ENCODE results near the gene TBCD.

TBCD gene

DNA sequence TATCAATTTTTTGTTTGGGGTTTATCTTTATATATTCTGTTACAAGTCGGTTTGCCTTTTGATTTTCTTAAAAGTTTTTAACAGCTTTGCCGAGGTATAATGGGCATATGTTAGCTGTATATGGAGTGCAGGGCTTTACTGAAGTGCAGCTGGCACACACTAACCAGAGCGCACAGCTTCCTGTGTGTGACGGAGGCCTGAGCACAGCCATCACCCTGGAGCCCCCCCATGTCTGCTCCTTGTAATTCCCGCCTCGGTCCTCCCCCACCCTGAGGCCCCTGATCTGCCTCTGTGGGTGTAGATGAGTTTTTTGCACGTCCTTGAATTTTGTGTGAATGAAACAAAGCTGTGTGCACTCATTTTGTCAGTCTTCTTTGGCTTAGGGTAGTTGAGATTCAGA, 148.1 kb downstream of the TBCD start:
- Histone ChIP-seq H3K9ac (ENCODE audit: low read length) (no peak overlapping the region), H3K9me3 (ENCODE audit: control insufficient read depth, low read length) (no peaks in the 10 kb centered on the region), H3K4me1 (ENCODE audit: control insufficient read depth, insufficient read depth, low read length) (no peaks in the 10 kb centered on the region), H3K4me3 (ENCODE audit: low read length) (no peak overlapping the region), H3K36me3 (ENCODE audit: control insufficient read depth, insufficient read depth, low read length, severe bottlenecking) (peaks cover 4% of the 10 kb centered on the region), H3K27me3 (replicated peaks; ENCODE audit: control insufficient read depth, insufficient read depth, low read length) (no peaks in the 10 kb centered on the region)
- no peak for DNase-seq (ENCODE audit: low read depth)

DNA sequence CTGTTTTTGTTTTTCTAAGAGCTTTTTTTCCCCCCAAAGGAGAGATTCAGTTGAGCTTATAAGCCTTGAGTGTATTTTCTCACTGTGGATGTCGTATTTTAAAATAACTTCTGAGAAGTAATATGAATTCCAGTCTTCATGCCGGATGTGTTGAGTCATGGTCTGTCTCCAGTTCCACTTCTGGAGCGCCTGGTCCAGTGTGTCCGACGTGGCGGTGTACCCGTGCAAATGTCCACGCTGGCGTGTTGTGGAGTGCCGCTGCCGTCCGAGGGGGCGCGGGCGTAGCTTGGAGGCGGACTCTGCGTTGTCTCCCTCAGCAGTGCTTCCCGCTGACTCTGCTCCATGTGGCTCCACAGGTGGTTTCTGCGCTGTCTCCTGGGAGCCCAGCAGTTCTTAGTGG, 148.9 kb downstream of the TBCD start:
- DNase-seq (ENCODE audit: low read depth): peak; percentile 19
- H3K4me3 ChIP-seq (ENCODE audit: low read length): peak overlapping the region; percentile 44
- H3K36me3 ChIP-seq (ENCODE audit: control insufficient read depth, insufficient read depth, low read length, severe bottlenecking): peaks cover 4% of the 10 kb centered on the region

DNA sequence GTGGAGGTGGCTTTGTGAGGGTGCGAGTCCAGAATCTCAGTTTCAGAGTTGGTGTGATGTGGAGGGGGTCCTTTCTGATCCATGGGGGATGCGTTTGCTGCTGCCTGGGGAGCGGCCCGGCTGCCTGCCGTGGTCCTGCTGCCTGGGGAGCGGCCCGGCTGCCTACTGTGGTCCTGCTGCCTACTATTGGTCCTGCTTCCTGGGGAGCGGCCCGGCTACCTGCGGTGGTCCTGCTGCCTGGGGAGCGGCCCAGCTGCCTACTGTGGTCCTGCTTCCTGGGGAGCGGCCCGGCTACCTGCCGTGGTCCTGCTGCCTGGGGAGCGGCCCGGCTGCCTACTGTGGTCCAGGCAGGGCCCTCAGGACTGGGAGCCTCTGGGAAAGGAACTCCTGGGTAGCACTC, 149.5 kb downstream of the TBCD start:
- no peaks in the 10 kb centered on the region for H3K9me3 ChIP-seq (ENCODE audit: control insufficient read depth, low read length)
- H3K27me3 ChIP-seq (replicated peaks; ENCODE audit: control insufficient read depth, insufficient read depth, low read length): no peaks in the 10 kb centered on the region
- peak overlapping the region; percentile 21 for H3K9ac ChIP-seq (ENCODE audit: low read length)
- no peaks in the 10 kb centered on the region for H3K4me1 ChIP-seq (ENCODE audit: control insufficient read depth, insufficient read depth, low read length)
- H3K4me3 ChIP-seq (ENCODE audit: low read length): no peak overlapping the region
- peaks cover 8% of the 10 kb centered on the region for H3K36me3 ChIP-seq (ENCODE audit: control insufficient read depth, insufficient read depth, low read length, severe bottlenecking)
- no peak for DNase-seq (ENCODE audit: low read depth)

More for the DNA sequence above, 148.9 kb downstream of the TBCD start:
- Histone ChIP-seq H3K4me1 (ENCODE audit: control insufficient read depth, insufficient read depth, low read length) (no peaks in the 10 kb centered on the region), H3K9me3 (ENCODE audit: control insufficient read depth, low read length) (no peaks in the 10 kb centered on the region), H3K9ac (ENCODE audit: low read length) (peak overlapping the region; percentile 21), H3K27me3 (replicated peaks; ENCODE audit: control insufficient read depth, insufficient read depth, low read length) (no peaks in the 10 kb centered on the region)

DNA sequence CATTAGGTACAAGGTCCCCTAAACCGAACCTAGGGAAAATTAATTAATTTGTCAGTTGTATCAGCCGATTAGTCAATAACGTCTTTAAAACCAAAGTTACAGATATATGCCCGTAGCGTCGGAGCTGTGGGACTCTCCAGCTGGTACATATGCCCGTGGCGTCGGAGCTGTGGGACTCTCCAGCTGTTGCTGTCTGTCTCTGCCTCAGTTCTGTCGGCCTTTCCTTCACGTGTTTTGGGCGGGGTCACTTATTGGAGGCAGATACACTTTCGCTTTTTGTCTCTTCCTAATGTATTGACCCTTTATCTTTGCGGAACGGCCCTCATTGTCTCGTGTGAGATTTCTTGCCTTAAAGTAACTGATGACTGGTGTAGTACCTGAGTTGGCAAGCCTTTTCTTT, 150.0 kb downstream of the TBCD start:
- Histone ChIP-seq H3K9me3 (ENCODE audit: control insufficient read depth, low read length) (no peaks in the 10 kb centered on the region), H3K9ac (ENCODE audit: low read length) (no peak overlapping the region), H3K4me1 (ENCODE audit: control insufficient read depth, insufficient read depth, low read length) (no peaks in the 10 kb centered on the region), H3K27me3 (replicated peaks; ENCODE audit: control insufficient read depth, insufficient read depth, low read length) (no peaks in the 10 kb centered on the region), H3K36me3 (ENCODE audit: control insufficient read depth, insufficient read depth, low read length, severe bottlenecking) (peaks cover 12% of the 10 kb centered on the region), H3K4me3 (ENCODE audit: low read length) (no peak overlapping the region)
- DNase-seq (ENCODE audit: low read depth): no peak

GRCh38 chr17:82902972-82903874, 151.4 kb downstream of the TBCD start:
- Histone ChIP-seq H3K4me3 (ENCODE audit: low read length) (no peak overlapping the region), H3K4me1 (ENCODE audit: control insufficient read depth, insufficient read depth, low read length) (peaks cover 5% of the 10 kb centered on the region), H3K27me3 (replicated peaks; ENCODE audit: control insufficient read depth, insufficient read depth, low read length) (no peaks in the 10 kb centered on the region), H3K9ac (ENCODE audit: low read length) (no peak overlapping the region), H3K9me3 (ENCODE audit: control insufficient read depth, low read length) (no peaks in the 10 kb centered on the region), H3K36me3 (ENCODE audit: control insufficient read depth, insufficient read depth, low read length, severe bottlenecking) (peaks cover 15% of the 10 kb centered on the region)
- DNase-seq (ENCODE audit: low read depth): no peak

- Histone ChIP-seq H3K9me3 (ENCODE audit: control insufficient read depth, low read length) (no peaks in the 10 kb centered on the region), H3K4me3 (ENCODE audit: low read length) (no peak overlapping the region), H3K4me1 (ENCODE audit: control insufficient read depth, insufficient read depth, low read length) (peaks cover 11% of the 10 kb centered on the region), H3K27me3 (replicated peaks; ENCODE audit: control insufficient read depth, insufficient read depth, low read length) (no peaks in the 10 kb centered on the region), H3K9ac (ENCODE audit: low read length) (no peak overlapping the region), H3K36me3 (ENCODE audit: control insufficient read depth, insufficient read depth, low read length, severe bottlenecking) (peaks cover 15% of the 10 kb centered on the region)
- no peak for DNase-seq (ENCODE audit: low read depth)
Measured at GRCh38 chr17:82905130-82905529, 153.3 kb downstream of the TBCD start.

- H3K36me3 ChIP-seq (ENCODE audit: control insufficient read depth, insufficient read depth, low read length, severe bottlenecking): peaks cover 15% of the 10 kb centered on the region
- no peak overlapping the region for H3K9ac ChIP-seq (ENCODE audit: low read length)
- no peaks in the 10 kb centered on the region for H3K27me3 ChIP-seq (replicated peaks; ENCODE audit: control insufficient read depth, insufficient read depth, low read length)
- no peak for DNase-seq (ENCODE audit: low read depth)
- peaks cover 11% of the 10 kb centered on the region for H3K4me1 ChIP-seq (ENCODE audit: control insufficient read depth, insufficient read depth, low read length)
- no peaks in the 10 kb centered on the region for H3K9me3 ChIP-seq (ENCODE audit: control insufficient read depth, low read length)
- H3K4me3 ChIP-seq (ENCODE audit: low read length): no peak overlapping the region
Measured at GRCh38 chr17:82907797-82908542, 156.1 kb downstream of the TBCD start.

- no peak overlapping the region for H3K9ac ChIP-seq (ENCODE audit: low read length)
- peaks cover 11% of the 10 kb centered on the region for H3K4me1 ChIP-seq (ENCODE audit: control insufficient read depth, insufficient read depth, low read length)
- peaks cover 11% of the 10 kb centered on the region for H3K36me3 ChIP-seq (ENCODE audit: control insufficient read depth, insufficient read depth, low read length, severe bottlenecking)
- no peak for DNase-seq (ENCODE audit: low read depth)
- no peaks in the 10 kb centered on the region for H3K9me3 ChIP-seq (ENCODE audit: control insufficient read depth, low read length)
- no peaks in the 10 kb centered on the region for H3K27me3 ChIP-seq (replicated peaks; ENCODE audit: control insufficient read depth, insufficient read depth, low read length)
- no peak overlapping the region for H3K4me3 ChIP-seq (ENCODE audit: low read length)
Measured at GRCh38 chr17:82908543-82909160, 156.8 kb downstream of the TBCD start.

GRCh38 chr17:82909322-82909904, 157.5 kb downstream of the TBCD start:
- H3K36me3 ChIP-seq (ENCODE audit: control insufficient read depth, insufficient read depth, low read length, severe bottlenecking): peaks cover 11% of the 10 kb centered on the region
- H3K9me3 ChIP-seq (ENCODE audit: control insufficient read depth, low read length): no peaks in the 10 kb centered on the region

DNA sequence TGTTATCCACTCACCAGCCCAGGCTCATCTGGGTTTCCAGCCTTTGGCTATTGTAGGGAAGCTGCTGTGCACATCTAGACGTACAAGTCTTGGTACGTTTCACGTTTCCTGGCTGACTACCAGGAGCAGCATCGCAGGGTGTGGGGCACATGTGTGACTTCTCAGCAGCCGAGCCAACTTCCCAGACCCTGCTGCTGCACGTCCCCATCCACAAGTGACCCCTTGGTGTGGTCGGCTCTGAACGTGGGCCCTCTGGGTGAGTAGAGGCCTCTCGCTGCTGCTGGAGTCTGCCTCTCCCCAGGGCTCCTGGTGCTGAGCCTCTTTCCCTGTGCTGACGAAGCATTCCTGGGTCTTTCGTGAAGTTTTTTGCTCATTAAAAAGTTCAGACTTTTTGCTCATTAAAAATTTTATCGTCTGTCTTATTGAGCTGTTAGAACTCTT, 158.2 kb downstream of the TBCD start:
- DNase-seq (ENCODE audit: low read depth): no peak
- H3K9ac ChIP-seq (ENCODE audit: low read length): no peak overlapping the region
- H3K4me3 ChIP-seq (ENCODE audit: low read length): no peak overlapping the region
- H3K9me3 ChIP-seq (ENCODE audit: control insufficient read depth, low read length): no peaks in the 10 kb centered on the region
- peaks cover 11% of the 10 kb centered on the region for H3K36me3 ChIP-seq (ENCODE audit: control insufficient read depth, insufficient read depth, low read length, severe bottlenecking)
- H3K4me1 ChIP-seq (ENCODE audit: control insufficient read depth, insufficient read depth, low read length): peaks cover 20% of the 10 kb centered on the region
- no peaks in the 10 kb centered on the region for H3K27me3 ChIP-seq (replicated peaks; ENCODE audit: control insufficient read depth, insufficient read depth, low read length)

More at GRCh38 chr17:82909322-82909904, 157.5 kb downstream of the TBCD start:
- Histone ChIP-seq H3K27me3 (replicated peaks; ENCODE audit: control insufficient read depth, insufficient read depth, low read length) (no peaks in the 10 kb centered on the region), H3K4me1 (ENCODE audit: control insufficient read depth, insufficient read depth, low read length) (peaks cover 14% of the 10 kb centered on the region), H3K9ac (ENCODE audit: low read length) (no peak overlapping the region), H3K4me3 (ENCODE audit: low read length) (no peak overlapping the region)
- DNase-seq (ENCODE audit: low read depth): no peak

DNA sequence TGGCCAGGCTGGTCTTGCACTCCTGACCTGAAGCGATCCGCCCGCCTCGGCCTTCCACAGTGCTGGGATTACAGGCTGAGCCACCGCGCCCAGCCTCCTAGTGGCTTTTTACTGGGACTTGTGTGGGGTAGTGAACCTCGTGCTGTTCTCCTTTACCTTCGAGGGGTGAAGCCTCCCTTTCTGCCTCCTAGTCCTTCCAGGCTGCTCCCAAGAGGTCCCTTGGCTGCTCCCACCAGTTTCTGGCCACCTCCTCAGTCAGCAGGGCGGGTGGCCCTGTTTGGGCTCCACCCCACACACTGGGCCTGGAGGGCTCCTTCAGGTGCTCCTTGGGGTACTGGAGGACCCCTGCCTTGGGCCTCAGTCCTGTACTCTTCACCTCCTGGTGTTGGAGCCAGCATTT, 158.9 kb downstream of the TBCD start:
- Histone ChIP-seq H3K36me3 (ENCODE audit: control insufficient read depth, insufficient read depth, low read length, severe bottlenecking) (peaks cover 11% of the 10 kb centered on the region), H3K9ac (ENCODE audit: low read length) (no peak overlapping the region), H3K4me3 (ENCODE audit: low read length) (no peak overlapping the region), H3K9me3 (ENCODE audit: control insufficient read depth, low read length) (no peaks in the 10 kb centered on the region), H3K27me3 (replicated peaks; ENCODE audit: control insufficient read depth, insufficient read depth, low read length) (no peaks in the 10 kb centered on the region), H3K4me1 (ENCODE audit: control insufficient read depth, insufficient read depth, low read length) (peaks cover 23% of the 10 kb centered on the region)
- DNase-seq (ENCODE audit: low read depth): no peak

Data from adipocyte (in vitro differentiated cells).